Measurements from ENCODE around the gene ZNF527. TPM values are rescaled to one million over a fixed set of nuclear protein-coding genes. Genes with fewer than 3 reads are reported as not detected.
"Not testable (repeated sequence)": the region's sequence is repeated elsewhere in the genome, so short reads cannot be mapped to it uniquely, and the experiment has no call there.

Gene ZNF527
- total RNA-seq, 4 donors from 2014 or later = 4.5 to 5.9 (median 5.3) TPM

- no peaks in the 10 kb centered on the region for H3K36me3 ChIP-seq
- peaks cover 0 to 96% (median 2%) of the 10 kb centered on the region in 3 donors for H3K9me3 ChIP-seq
- H3K4me1 ChIP-seq = no peaks in the 10 kb centered on the region
- no peak overlapping the region for H3K27ac ChIP-seq
- no peak for ATAC-seq
- WGBS, 2 donors (ENCODE audit: low coverage in 1 of 2) = 94% methylated on average over 2 of the region's 34 CpGs; no CpG with 5 or more reads in 1 of the 2 donors
- TF ChIP-seq POLR2AphosphoS5 (IDR thresholded peaks at IDR 0.05) (no peak), EP300 (IDR thresholded peaks at IDR 0.05) (no peak)
- H3K27me3 ChIP-seq = no peaks in the 10 kb centered on the region
- H3K4me3 ChIP-seq = no peak overlapping the region
These were observed 32.5 kb downstream of the ZNF527 start for GRCh38 chr19:37403403-37403802.

- H3K27ac ChIP-seq, H3K4me1 ChIP-seq, H3K4me3 ChIP-seq, H3K36me3 ChIP-seq, ATAC-seq, H3K27me3 ChIP-seq: not testable (repeated sequence)
- H3K9me3 ChIP-seq = peaks cover 0 to 96% (median 2%) of the 10 kb centered on the region in 3 donors
- 67 to 84% methylated on average over 3 to 4 of the region's 6 CpGs for WGBS, 2 donors (ENCODE audit: low coverage in 1 of 2)
These were observed 35.4 kb downstream of the ZNF527 start for GRCh38 chr19:37406140-37406846.

- TF ChIP-seq CTCF (IDR thresholded peaks at IDR 0.05) = no peak
- no peak for TF ChIP-seq EP300 (IDR thresholded peaks at IDR 0.05)
- no peak for TF ChIP-seq POLR2A (IDR thresholded peaks at IDR 0.05)
- TF ChIP-seq POLR2AphosphoS5 (IDR thresholded peaks at IDR 0.05) = no peak
- 100% methylated on average over 2 of the region's 2 CpGs; no CpG with 5 or more reads in 1 of the 2 donors for WGBS, 2 donors (ENCODE audit: low coverage in 1 of 2)
- no peaks in the 10 kb centered on the region for H3K27me3 ChIP-seq
- no peak overlapping the region for H3K4me3 ChIP-seq
- H3K4me1 ChIP-seq = no peaks in the 10 kb centered on the region
- H3K36me3 ChIP-seq = peaks cover 11 to 53% of the 10 kb centered on the region in 2 donors
- H3K27ac ChIP-seq = no peak overlapping the region
- H3K9me3 ChIP-seq = peaks cover 12 to 100% (median 23%) of the 10 kb centered on the region in 3 donors
- no peak for ATAC-seq
These were observed 41.8 kb downstream of the ZNF527 start for GRCh38 chr19:37412700-37413099.

GRCh38 chr19:37413313-37414084, 42.6 kb downstream of the ZNF527 start:
- Histone ChIP-seq H3K4me1 (no peaks in the 10 kb centered on the region), H3K36me3 (peaks cover 11 to 61% of the 10 kb centered on the region in 2 donors), H3K27ac (no peak overlapping the region), H3K9me3 (peaks cover 10 to 100% (median 23%) of the 10 kb centered on the region in 3 donors), H3K4me3 (no peak overlapping the region), H3K27me3 (no peaks in the 10 kb centered on the region)
- 82 to 92% methylated on average over 1 of the region's 1 CpG for WGBS, 2 donors (ENCODE audit: low coverage in 1 of 2)
- TF ChIP-seq CTCF (IDR thresholded peaks at IDR 0.05) = no peak
- no peak for TF ChIP-seq POLR2AphosphoS5 (IDR thresholded peaks at IDR 0.05)
- no peak for TF ChIP-seq POLR2A (IDR thresholded peaks at IDR 0.05)
- ATAC-seq = no peak

Other genes starting within 250 kb of the ZNF527 start
- gene ZNF585A, start 198.4 kb upstream of the ZNF527 start, total RNA-seq = 10 to 100 TPM in 1 of 4 donors, 1 to 10 TPM in 3; 7.8 to 10.2 (median 9.9) TPM
- gene ZNF585B, start 160.6 kb upstream of the ZNF527 start, total RNA-seq = 10 to 100 TPM; 18.4 to 33.3 (median 25.1) TPM
- gene ZNF383, start 152.9 kb upstream of the ZNF527 start, total RNA-seq = 10 to 100 TPM in 3 of 4 donors, 1 to 10 TPM in 1; 7.9 to 15.3 (median 10.9) TPM
- gene ZNF569, start 96.3 kb downstream of the ZNF527 start, total RNA-seq = 10 to 100 TPM in 1 of 4 donors, 1 to 10 TPM in 3; 5.5 to 15.4 (median 6.9) TPM
- gene ZNF570, start 98.3 kb downstream of the ZNF527 start, total RNA-seq = 10 to 100 TPM in 1 of 4 donors, 1 to 10 TPM in 3; 8.1 to 12.1 (median 8.3) TPM
- gene ZNF793, start 135.8 kb downstream of the ZNF527 start, total RNA-seq = 1 to 10 TPM; 2.3 to 8.1 (median 6.3) TPM
- 1 to 10 TPM; 4.9 to 8.8 (median 5.9) TPM for gene ZNF571, start 223.7 kb downstream of the ZNF527 start, total RNA-seq
- gene ZNF540, start 223.8 kb downstream of the ZNF527 start, total RNA-seq = 10 to 100 TPM in 1 of 4 donors, 1 to 10 TPM in 3; 2.0 to 11.8 (median 4.8) TPM

All from gastroesophageal sphincter (tissue), 4 donors.